IPS-NIHi11 (cell line): ENCODE data around the gene BBOF1.

Experiments used
- DNase-seq: peaks from one replicate; pipeline ENCODE4 v3.0.0; 2012; ENCODE audit warnings: mixed read lengths, low spot score

Gene BBOF1

DNA sequence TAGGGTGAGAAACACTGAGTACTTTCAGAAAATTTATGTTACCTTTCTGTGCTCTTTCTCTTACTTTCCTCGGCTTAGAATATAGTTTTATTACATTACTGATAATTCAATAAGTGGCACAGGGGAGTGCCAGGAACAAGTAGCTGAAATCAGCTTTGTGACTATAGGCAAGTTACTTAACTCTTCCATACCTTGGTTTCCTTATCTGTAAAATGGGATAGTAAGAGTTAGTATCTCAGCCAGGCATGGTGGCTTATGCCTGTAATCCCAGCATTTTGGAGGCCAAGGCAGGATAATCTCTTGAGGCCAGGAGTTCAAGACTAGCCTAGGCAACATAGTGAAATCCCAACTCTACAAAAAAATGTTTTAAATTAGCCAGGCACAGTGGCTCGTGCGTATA, 15.4 kb downstream of the BBOF1 start:
- DNase-seq = no peak

DNA sequence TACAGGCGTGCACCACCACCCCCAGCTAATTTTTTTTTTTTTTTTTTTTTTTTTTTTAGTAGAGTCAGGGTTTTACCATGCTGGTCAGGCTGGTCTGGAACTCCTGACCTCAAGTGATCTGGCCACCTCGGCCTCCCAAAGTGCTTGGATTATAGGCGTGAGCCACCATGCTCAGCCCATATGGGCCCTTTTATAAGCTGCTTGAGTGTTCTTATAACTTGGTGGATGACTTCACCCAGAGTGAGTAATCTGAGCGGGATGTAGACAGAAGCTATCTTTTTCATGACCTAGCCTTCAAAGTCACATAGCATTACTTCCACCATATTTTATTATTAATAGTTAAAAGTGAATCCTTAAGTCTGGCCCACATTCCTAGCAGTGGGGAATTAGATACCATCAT, 16.4 kb downstream of the BBOF1 start:
- DNase-seq = no peak

- DNase-seq = peak; percentile 62
These were observed 19.1 kb downstream of the BBOF1 start for GRCh38 chr14:74038020-74038859.

DNA sequence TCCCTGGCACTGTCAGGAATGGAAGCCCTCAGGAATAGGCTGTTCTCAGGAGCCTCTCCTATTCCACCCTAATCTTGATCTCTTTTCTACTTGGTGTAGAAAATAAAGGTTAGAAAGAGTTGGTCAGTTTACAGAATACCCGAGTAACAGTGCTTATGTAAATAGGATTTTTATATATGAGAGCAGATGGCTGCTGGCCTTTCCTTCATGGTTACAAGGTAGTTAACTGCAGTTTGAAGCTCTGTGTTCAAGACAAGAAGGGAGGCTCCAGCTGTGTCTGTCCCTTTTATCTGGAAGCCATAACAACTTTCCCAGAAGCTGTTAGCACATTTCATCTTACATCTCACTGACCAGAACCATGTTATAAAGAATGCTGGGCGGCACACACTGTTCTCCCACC, 23.1 kb downstream of the BBOF1 start:
- no peak for DNase-seq

- DNase-seq = no peak
These were observed 26.4 kb downstream of the BBOF1 start for GRCh38 chr14:74045522-74045921.

DNA sequence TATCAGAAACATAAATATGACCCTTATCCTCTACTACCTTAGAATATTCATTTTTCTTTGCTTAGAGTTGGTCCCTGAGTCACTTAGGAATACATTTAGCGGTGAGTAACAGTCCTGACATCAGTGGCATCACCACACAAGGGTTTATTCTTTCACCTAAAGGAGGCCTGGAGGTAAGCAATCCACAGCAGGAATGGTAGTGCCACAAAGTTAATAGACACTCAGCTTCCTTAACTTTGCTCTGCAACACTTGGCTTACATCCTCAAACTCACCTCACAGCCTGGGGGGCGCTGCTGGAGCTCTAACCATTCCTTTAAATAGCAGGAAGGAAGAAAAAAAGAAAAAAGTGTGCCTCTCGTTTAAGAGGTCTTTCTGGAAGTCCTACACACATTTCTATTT, 29.1 kb downstream of the BBOF1 start:
- peak; percentile 59 for DNase-seq

GRCh38 chr14:74049876-74050495, 30.8 kb downstream of the BBOF1 start:
- no peak for DNase-seq

DNA sequence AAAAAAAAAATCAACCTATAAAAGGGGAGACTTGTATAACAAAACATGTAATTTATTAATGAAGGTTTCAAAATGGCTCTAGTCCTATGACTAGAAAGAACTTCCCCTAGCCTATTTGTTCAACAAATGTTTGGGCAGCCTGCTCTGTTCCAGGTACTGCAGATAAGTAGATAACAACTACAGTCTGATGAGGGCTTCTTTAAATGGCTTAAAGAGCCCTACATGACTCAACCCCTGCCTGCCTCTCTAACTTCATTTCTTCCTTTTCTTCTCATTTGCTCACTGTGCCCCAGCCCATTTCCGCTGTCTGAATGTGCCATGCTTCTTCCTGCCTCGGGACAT, 43.6 kb downstream of the BBOF1 start:
- no peak for DNase-seq

DNA sequence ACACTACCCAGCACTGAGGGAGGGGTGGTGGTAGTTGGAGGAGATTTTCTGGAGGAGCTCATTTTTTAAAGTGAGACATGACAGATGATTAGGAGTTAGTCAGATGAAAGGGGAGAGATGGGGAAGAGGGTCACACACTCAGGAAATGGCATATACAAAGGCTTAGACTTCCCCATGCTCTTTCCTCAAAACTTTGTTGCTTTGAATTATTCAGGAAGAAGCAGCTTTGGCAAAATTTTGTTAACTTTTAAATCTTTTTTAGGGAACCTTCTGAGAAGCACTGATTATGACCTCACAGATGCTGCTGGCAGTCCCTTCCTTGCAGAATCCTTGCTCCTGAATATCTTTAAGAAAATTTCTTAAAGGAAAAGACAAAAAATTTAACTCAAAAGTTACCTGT, 45.3 kb downstream of the BBOF1 start:
- no peak for DNase-seq

- DNase-seq = no peak
These were observed 45.7 kb downstream of the BBOF1 start for GRCh38 chr14:74064883-74065282.

- DNase-seq = no peak
These were observed 46.8 kb downstream of the BBOF1 start for GRCh38 chr14:74065746-74066575.

DNA sequence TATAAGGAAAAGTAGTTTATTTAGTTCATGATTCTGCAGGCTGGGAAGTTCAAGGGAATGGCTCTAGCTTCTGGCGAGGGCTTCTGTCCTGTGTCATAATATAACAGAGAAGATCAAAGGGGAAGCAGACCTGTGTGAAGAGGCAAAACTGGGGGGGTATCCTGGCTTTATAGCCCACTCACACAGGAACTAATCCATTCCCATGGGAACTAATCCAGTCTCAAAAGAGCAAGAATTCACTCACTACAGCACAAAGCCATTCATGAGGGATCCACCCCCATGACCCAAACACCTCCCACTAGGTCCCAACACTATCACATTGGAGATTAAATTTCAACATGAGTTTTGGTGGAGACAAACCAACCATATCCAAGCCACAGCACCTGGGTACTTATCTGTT, 58.3 kb downstream of the BBOF1 start:
- DNase-seq = no peak

GRCh38 chr14:74080820-74081460, 61.8 kb downstream of the BBOF1 start:
- DNase-seq = no peak

DNA sequence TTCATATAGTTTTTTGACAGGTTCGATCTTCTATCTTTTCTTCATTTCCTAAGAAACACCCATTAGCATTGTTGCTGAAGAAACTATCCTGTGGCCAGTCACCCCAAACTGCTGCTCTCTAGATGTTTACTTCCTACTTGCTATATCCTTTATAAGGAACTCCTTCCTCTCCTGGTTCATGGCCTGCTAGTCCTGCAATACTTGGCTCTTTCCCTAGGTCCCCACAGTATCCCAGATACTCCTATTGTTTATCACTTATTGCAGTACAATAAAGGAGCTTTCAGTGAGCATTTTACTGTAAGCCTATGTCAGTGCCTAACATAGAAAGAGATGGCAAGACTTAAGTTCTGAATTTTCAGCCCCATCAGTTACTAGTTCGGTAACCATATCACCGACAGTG, 62.3 kb downstream of the BBOF1 start:
- no peak for DNase-seq

- DNase-seq = no peak
These were observed 64.0 kb downstream of the BBOF1 start for GRCh38 chr14:74083161-74083560.

DNA sequence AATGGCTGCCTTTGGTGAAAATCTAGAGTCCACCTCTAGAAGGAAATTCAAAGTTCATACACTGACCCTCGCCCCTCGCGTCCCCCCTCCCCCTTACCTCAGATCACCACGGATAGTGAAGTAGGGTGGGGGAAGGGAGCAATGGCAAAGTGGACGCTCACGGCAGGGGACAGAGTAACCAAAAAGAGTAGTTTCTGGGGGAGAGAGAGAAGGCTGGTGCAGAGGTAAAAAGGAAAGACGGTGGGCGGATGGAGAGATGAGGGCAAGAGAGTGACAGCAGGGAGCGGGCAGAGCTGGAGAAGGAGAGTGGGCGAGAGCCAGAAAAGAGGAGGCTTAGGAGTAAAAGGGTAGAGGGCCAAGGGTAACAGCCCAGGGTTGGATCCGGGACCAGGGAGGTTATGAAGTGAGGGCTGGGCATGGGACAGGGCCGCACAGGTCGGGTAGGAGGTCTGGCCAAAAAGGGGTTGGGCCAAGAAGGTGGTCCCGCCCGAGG, 64.7 kb downstream of the BBOF1 start:
- DNase-seq = peak; percentile 26

- DNase-seq = peak; percentile 100
These were observed 65.3 kb downstream of the BBOF1 start, which contains the start of the genes ALDH6A1 and LIN52 for GRCh38 chr14:74084277-74085046. Gene ALDH6A1, minus strand, starts transcription at chr14:74084453. Its CDS starts 59 bp downstream, at chr14:74084394. Gene LIN52, plus strand, starts transcription at chr14:74084956. Its CDS starts 19 bp downstream, at chr14:74084975.

DNA sequence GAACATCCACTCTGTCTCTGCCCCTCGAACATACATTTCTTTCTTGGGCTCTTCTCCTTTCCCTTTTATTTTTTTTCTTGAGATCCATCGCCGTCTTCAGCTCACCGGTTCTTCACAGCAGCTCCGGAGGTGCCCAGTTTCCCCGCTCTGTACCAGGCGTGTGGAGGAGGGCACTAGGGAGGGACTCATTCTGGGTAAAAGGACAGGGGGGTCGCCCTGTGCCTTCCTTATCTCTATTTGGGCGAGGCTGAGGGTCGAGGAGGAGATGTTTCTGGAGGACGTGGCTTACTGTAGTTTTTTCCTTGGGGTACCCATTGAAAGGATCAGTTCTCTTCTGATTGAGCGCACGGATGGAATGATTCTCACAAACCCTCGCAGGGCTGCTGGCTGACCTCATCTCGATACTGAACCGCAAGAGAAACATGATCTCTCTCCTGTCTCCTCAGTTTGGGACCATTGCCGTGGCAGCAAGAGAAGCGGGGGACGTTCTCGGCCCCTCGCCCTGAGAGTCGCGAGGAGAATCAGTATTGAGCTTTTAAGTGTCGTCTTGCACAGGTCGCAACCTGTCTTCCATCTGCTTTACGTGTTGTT, 66.0 kb downstream of the BBOF1 start:
- peak; percentile 25 for DNase-seq

DNA sequence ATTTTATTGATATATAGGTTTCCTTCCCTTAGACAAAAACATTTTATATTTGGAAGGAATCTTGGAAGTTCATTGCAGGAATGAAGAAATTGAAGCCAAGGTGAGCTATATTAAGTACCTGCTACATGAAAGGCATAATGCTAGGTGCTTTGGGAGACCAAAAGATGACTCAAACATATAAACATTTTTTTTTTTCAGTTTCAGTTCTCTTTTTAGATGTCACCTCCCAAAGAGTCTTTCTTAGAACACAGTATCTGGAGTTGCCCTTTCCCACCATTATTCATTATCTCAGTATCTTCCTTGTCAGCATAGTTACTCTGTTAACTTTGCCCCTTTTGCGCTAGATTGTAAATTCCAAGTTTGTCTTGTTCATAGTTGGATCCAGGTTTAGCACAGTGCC, 66.7 kb downstream of the BBOF1 start:
- DNase-seq = no peak

- DNase-seq = no peak
These were observed 70.3 kb downstream of the BBOF1 start for GRCh38 chr14:74089251-74090020.
